DLD1 (cell line): ENCODE data around the gene ST6GALNAC6.
"Not testable (repeated sequence)": the region's sequence is repeated elsewhere in the genome, so short reads cannot be mapped to it uniquely, and the experiment has no call there.

Source experiments
- in situ Hi-C: cut with HindIII; loops from 2 replicates; pipeline ENCODE4 v1.10.0; 2017; ENCODE audit warnings: low sequenced_read_pairs

The ST6GALNAC6 gene

DNA sequence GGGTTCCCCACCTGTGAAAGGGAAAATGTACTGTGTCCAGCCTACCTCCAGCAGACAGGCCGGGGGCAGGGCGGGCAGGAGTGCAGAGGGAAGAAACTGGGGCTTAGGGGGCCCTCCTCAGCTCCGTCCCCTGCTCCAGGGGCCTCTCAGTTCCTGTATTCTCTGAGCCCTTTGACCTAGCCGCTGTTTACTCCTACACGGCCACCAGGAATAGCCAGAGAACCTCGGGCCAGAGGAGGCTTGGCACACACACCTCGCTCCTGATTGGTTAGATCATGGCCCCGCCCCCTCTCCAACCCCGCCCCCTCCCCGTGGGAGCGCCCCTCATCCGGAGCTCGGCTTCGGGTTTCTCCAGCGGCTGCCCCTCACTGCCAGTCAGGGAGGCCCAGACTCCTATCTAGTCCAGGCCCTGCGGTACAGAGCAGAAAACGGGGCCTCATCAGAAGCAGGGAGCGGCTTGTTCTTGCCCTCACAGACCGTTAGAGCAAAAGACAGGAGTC is 2.2 kb downstream of the ST6GALNAC6 start:
- in situ Hi-C loops = no loop called here

- in situ Hi-C loops = no loop called here
These were observed 2.8 kb downstream of the ST6GALNAC6 start for GRCh38 chr9:127896395-127897192.

GRCh38 chr9:127895811-127896210 is 3.6 kb downstream of the ST6GALNAC6 start:
- in situ Hi-C loops = no loop called here

GRCh38 chr9:127893392-127893791 is 6.0 kb downstream of the ST6GALNAC6 start:
- in situ Hi-C loops = no loop called here

DNA sequence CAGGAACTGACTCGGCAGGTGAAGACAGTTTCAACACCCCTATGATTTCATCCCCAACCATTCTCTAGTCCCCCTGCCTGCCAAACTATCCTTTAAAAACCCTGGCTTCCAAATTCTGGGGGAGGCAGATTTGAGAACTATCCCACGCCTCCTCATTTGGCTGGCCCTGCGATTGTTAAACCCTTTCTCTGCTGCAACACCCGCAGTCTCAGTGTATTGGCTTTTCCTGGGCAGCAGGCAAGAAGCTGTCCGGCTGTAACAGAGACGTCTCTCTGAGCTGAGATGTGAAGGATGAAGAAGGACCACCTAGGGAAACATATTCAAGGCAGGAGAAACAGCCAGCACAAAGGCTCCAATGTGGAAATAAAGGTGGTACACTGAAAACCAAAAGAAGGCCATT is 6.6 kb downstream of the ST6GALNAC6 start:
- in situ Hi-C loops = no loop called here

GRCh38 chr9:127890053-127890452 is 9.3 kb downstream of the ST6GALNAC6 start:
- in situ Hi-C loops = no loop called here

DNA sequence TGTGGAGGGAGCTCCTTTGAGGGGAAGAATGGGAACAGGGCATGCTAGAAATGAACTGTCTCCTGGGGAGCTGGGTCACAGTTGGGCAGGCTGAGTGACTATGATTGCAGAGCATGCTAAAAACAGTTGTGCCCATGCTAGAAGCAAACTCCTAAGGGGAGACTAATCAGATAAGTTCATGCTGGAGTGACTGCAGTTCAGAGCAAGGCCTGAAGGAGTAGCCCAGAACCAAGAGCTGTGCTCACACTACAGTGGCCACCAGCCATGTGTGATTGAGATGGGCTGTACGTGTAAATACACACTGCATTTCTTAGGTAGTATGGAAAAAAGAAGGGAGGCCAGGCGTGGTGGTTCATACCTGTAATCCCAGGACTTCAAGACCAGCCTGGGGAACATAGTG is 11.6 kb downstream of the ST6GALNAC6 start:
- in situ Hi-C loops = no loop called here

- in situ Hi-C loops = no loop called here
These were observed 12.9 kb downstream of the ST6GALNAC6 start for GRCh38 chr9:127886401-127886972.

DNA sequence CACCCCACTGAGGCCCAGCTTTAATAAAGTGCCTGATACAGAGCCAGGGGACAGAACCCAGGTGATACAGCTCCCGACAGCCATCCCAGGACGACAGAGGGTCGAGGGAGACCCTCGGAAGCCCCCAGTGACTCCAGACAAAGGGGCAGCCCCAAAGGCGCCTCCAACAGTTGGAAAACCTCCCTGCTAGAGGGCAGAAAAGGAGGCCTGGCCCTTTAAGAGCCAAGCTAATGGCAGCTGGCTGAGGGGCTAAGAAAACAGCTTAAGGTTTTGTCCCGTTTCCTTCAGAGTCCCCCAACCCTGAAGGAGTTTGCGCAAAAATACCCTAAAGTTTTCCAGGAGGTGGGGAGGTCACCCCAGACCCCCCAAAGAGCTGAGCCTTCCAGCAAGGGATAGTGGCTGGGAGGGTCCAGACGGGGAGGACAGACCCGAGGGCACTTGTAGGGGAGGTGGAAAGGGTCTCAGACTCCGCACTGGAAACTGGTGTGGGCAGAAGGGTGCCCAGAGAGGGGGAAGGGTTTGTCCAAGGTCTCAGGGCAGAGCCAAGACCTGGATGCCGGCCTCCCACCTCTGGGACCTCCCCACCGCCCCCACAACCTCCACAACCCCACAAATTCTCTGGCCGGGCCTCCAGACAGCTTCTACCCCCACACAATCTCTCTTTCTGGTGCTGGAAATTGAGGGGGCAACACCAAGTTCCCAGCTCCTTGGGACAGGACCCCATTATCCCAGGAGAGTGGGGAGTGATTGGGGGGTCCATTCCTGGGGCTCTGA is 13.7 kb downstream of the ST6GALNAC6 start:
- in situ Hi-C loops = no loop called here

DNA sequence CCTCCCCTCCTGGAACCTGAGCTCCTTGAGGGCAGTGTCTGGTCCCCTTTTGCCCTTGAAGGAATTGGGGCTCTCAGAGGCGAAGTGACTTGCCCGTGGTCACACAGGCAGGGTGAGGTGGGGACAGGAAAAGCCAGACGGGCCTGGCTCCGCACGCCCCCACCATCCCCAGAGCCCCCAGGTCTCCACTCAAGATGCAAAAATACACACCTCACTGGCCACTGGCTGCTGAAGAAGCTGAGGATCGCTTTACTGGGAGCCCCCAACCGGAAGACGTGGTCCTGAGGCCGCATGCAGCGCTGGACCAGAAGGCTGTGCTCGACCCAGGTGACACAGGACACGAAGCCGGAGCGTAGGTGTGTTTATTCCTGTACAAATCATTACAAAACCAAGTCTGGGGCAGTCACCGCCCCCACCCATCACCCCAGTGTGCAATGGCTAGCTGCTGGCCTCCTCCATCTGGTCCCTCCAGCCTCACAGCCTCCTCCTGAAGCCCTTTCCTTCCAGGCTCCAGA is 14.4 kb downstream of the ST6GALNAC6 start:
- in situ Hi-C loops = no loop called here

DNA sequence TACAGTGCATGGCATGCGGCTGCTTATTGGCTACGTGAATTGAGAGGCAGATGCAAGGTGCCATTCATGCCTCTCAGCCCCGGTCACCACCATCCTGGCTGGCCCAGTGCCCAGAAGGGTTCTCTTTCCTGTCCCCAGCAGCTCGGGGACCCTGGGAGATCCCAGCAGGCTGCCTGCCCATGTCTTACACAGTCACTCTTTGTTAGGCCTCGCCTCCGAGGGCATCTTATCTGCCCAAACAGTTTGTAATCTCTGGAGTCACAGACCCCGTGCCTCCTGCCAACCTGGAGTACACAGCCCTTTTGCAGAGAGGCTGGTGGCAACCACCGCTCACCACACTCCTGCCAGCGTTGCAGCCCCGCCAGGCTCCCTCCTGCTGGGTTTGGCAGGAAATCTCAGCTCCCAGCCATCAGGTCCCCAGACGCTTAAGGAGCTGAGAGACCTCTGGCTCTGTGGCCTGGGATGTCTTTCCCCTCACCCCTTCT is 14.9 kb downstream of the ST6GALNAC6 start:
- in situ Hi-C loops = no loop called here

GRCh38 chr9:127883959-127884358 is 15.4 kb downstream of the ST6GALNAC6 start:
- in situ Hi-C loops = no loop called here

GRCh38 chr9:127881715-127882114 is 17.7 kb downstream of the ST6GALNAC6 start:
- in situ Hi-C loops = not testable (repeated sequence)

- in situ Hi-C loops = no loop called here
These were observed 19.3 kb downstream of the ST6GALNAC6 start for GRCh38 chr9:127880143-127880542.

DNA sequence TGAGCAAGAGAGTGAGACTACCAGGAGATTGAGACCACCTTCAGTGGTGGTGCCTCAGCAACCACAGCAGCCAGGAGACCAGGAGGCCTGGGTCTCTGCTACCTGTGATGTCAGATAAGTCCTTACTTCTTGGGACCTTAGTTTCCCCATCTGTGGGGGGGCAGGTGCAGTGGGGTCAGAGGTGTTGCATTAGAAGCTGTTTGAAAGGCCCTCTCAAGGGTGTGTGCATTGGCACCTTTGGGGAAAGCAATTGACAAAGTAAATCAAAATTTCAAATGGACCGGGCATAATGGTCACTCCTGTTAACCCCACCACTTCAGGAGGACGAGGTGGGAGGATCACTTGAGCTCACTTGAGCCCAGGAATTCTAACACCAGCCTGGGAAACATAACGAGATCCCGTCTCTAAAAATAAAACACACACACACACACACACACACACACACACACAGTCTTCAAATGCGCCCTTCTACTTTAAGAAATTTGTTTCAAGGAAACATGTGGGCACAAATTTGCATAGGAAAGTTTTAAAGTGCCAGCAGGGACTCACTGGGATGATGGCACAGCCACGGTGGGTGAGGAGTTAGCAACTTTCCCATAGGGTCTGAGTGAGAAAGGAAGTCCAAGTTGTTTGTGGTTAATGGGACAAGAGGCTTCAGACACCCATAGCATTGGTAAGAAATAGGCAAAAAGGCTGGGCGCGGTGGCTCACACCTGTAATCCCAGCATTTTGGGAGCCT is 20.6 kb downstream of the ST6GALNAC6 start:
- in situ Hi-C loops = no loop called here

DNA sequence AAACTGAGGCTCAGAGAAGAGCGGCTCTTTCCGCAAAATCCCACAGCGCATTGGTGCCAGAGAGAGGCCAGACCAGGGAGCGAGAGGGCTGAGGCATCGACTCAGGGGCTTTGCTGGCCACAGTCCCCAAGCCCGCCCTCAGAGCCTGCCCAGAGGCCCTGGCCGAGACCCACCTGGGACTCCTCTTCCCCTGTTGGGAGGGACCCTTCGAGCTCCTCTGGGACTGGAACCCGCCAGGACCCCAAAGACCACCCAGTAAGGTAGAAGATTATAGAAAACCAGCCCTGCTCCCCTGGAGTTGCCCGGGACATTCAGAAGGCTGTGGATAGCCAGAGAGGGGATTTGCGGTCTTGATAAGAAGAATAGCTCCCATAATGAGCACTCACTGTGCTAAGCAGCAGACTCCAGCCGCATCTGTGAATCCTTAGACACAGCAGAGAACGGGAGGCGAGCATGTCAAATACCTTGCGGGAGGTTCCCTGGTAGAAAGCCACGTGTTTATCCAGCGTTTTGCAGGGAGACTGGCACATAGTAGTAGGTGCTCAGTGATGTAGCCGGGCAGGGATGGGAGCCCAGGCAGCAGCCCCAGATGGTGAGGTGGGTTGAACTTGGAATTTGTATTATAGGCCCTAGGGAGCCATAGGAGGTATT is 21.3 kb downstream of the ST6GALNAC6 start:
- in situ Hi-C loops = no loop called here

GRCh38 chr9:127877566-127877998 is 21.8 kb downstream of the ST6GALNAC6 start, which contains the start of gene AK1:
TSS of gene AK1 (minus strand) at chr9:127877675. CDS start at chr9:127874617, 3,058 bp downstream.
- in situ Hi-C loops = no loop called here

GRCh38 chr9:127876764-127877562 is 22.4 kb downstream of the ST6GALNAC6 start:
- in situ Hi-C loops = no loop called here
